Stimulated activated CD4-positive, alpha-beta T cell treated with anti-CD3 and anti-CD28 coated beads, TNF-alpha, amount 100 ng/mL, for 24 hours (primary cell): ENCODE measurements around the gene ENDOV.

Source experiments
- DNase-seq, 3 experiments: peaks; one replicate each; pipeline ENCODE4 v3.0.0-alpha.2; 2020; ENCODE audit warnings: low read depth in 3 of 3

Gene ENDOV

GRCh38 chr17:80431246-80432195, 16.6 kb downstream of the ENDOV start:
- no peak for DNase-seq

- no peak for DNase-seq
These were observed 17.5 kb downstream of the ENDOV start for GRCh38 chr17:80432350-80432955.

GRCh38 chr17:80432961-80433550, 18.1 kb downstream of the ENDOV start:
- no peak for DNase-seq

GRCh38 chr17:80433916-80434666, 19.1 kb downstream of the ENDOV start:
- DNase-seq, result no peak

- no peak for DNase-seq
These were observed 22.6 kb downstream of the ENDOV start for GRCh38 chr17:80437532-80437931.

GRCh38 chr17:80438806-80439205, 23.8 kb downstream of the ENDOV start:
- no peak for DNase-seq

GRCh38 chr17:80439499-80439898, 24.5 kb downstream of the ENDOV start:
- DNase-seq, result no peak

- peak in 1 of 3 experiments; percentile 38 for DNase-seq
These were observed 26.2 kb downstream of the ENDOV start for GRCh38 chr17:80441133-80441578.

- DNase-seq, result no peak
These were observed 26.8 kb downstream of the ENDOV start for GRCh38 chr17:80441598-80442322.

- DNase-seq, result no peak
These were observed 27.3 kb downstream of the ENDOV start for GRCh38 chr17:80442323-80442659.

GRCh38 chr17:80442764-80443163, 27.8 kb downstream of the ENDOV start:
- DNase-seq, result no peak

GRCh38 chr17:80443498-80443897, 28.5 kb downstream of the ENDOV start:
- no peak for DNase-seq

- DNase-seq, result no peak
These were observed 29.1 kb downstream of the ENDOV start for GRCh38 chr17:80443916-80444643.

- DNase-seq, result no peak
These were observed 29.6 kb downstream of the ENDOV start for GRCh38 chr17:80444644-80444979.

- DNase-seq, result no peak
These were observed 30.2 kb downstream of the ENDOV start for GRCh38 chr17:80445007-80445725.

GRCh38 chr17:80445726-80446110, 30.8 kb downstream of the ENDOV start:
- DNase-seq, result no peak

GRCh38 chr17:80446645-80447405, 31.9 kb downstream of the ENDOV start:
- DNase-seq, result no peak

- no peak for DNase-seq
These were observed 32.8 kb downstream of the ENDOV start for GRCh38 chr17:80447790-80448189.

- DNase-seq, result no peak
These were observed 34.4 kb downstream of the ENDOV start for GRCh38 chr17:80449194-80449929.
